GM23248 (cell line): Measurements from ENCODE around the gene TGFBR1.

ENCODE experiments used
- EZH2 ChIP-seq: fragments of 200-600 bp; sonication (generic); IDR thresholded peaks from 2 replicates; pipeline ENCODE4 v1.6.1; 2018; ENCODE audit warnings: antibody characterized with exemption, mild to moderate bottlenecking; ENCODE audit not compliant: insufficient read depth, poor library complexity, severe bottlenecking
- EZH2phosphoT487 ChIP-seq: fragments of 200-600 bp; sonication (generic); IDR thresholded peaks from 2 replicates; pipeline ENCODE4 v1.6.1; 2018; ENCODE audit warnings: antibody characterized with exemption, moderate library complexity, mild to moderate bottlenecking, low read depth; ENCODE audit not compliant: insufficient read depth

DNA sequence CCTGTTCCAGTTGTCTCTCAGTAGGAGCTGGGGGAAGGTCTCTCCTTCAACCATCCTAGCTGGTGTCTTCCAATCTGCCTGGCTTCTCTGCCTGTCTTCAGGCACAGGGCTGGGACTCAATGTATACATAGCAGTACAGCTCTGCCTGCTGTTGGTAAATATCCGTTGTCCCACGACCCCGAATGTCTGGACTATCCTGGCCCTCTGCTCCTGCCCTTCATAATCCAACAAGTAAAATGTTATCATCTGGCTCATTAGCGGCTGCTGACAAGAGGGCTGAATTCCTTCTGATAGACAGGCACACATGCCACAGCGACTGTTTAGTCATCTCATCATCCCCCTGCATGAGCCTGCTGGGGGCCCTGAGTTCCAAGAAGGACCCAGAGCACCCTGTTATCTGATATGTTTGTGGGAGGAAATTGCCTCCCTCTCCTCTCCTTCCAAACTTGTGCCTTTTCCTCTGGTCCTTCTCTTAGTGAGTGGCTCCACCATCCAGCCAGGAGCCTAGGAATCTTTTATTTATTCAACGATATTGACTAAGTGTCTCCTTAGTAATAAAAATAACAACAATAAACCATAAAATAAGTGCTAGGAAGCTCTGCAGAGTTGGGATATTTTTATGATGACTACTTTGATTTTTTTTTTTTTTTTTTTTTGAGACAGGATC, 29.5 kb upstream of the TGFBR1 start:
- TF ChIP-seq EZH2 = no peak
- TF ChIP-seq EZH2phosphoT487 = no peak
